Activated T-cell treated with anti-CD3 and anti-CD28 coated beads, Interleukin-2, amount 50 U/mL, for 4 hours (primary cell): ENCODE measurements around the gene PDCD1. TPM values are rescaled to one million over a fixed set of nuclear protein-coding genes. Genes with fewer than 3 reads are reported as not detected.

Experiments used
- ATAC-seq, 2 donors: fragments of 200-7000 bp; cut with Tn5 transposase; one replicate each; pipeline ENCODE4 v1.10.0; 2021
- DNase-seq: peaks from one replicate; pipeline ENCODE4 v3.0.0-alpha.2; 2020
- H3K27me3 Mint-ChIP-seq: one replicate; pipeline ENCODE4 v1.8.0; 2021; ENCODE audit warnings: low read depth, mixed read lengths
- H3K36me3 Mint-ChIP-seq: one replicate; pipeline ENCODE4 v1.8.0; 2022; ENCODE audit warnings: mixed read lengths; ENCODE audit not compliant: insufficient read depth
- H3K4me1 Mint-ChIP-seq: one replicate; pipeline ENCODE4 v1.8.0; 2021; ENCODE audit warnings: low read depth, mixed read lengths
- H3K4me3 Mint-ChIP-seq: one replicate; pipeline ENCODE4 v1.8.0; 2021; ENCODE audit warnings: mild to moderate bottlenecking, moderate library complexity, mixed read lengths
- H3K9me3 Mint-ChIP-seq: one replicate; pipeline ENCODE4 v1.8.0; 2021; ENCODE audit warnings: mixed read lengths
- total RNA-seq, 3 donors: library from RNA; stranded (reverse); gene quantifications; one replicate each; pipeline ENCODE4 v1.2.1, GENCODE V29; 2021

Gene PDCD1
- total RNA-seq, 3 donors from 2014 or later = 60.5 to 102 (median 77.3) TPM

DNA sequence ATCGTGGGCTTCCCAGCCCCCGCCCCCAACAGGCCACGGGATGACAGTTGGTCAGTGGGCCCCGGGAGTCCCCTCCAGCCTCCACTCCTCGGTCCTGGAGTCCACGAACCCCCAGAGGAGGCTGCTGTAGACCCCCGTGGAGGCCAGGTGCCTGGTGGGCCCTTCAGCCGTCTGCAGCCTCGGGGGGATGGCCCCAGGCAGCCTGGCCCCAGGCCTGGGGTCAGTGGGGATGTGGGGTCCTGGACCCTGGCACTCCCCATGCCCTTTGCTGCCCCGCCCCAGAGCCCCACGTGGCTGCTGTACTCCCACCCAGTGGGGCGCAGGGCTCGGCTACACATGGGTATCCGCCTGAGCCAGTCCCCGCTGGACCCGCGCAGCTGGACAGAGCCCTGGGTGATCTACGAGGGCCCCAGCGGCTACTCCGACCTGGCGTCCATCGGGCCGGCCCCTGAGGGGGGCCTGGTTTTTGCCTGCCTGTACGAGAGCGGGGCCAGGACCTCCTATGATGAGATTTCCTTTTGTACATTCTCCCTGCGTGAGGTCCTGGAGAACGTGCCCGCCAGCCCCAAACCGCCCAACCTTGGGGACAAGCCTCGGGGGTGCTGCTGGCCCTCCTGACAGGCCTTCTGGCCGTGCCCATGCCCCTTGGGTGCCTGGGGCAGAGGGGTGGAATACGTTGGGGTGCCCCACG lies 42.1 kb downstream of the PDCD1 start:
- H3K9me3 Mint-ChIP-seq = no peaks in the 10 kb centered on the region
- DNase-seq (no peak), ATAC-seq (no peak)
- H3K27me3 Mint-ChIP-seq = peaks cover 2% of the 10 kb centered on the region
- no peak overlapping the region for H3K4me3 Mint-ChIP-seq
- peaks cover 7% of the 10 kb centered on the region for H3K4me1 Mint-ChIP-seq
- no peaks in the 10 kb centered on the region for H3K36me3 Mint-ChIP-seq

DNA sequence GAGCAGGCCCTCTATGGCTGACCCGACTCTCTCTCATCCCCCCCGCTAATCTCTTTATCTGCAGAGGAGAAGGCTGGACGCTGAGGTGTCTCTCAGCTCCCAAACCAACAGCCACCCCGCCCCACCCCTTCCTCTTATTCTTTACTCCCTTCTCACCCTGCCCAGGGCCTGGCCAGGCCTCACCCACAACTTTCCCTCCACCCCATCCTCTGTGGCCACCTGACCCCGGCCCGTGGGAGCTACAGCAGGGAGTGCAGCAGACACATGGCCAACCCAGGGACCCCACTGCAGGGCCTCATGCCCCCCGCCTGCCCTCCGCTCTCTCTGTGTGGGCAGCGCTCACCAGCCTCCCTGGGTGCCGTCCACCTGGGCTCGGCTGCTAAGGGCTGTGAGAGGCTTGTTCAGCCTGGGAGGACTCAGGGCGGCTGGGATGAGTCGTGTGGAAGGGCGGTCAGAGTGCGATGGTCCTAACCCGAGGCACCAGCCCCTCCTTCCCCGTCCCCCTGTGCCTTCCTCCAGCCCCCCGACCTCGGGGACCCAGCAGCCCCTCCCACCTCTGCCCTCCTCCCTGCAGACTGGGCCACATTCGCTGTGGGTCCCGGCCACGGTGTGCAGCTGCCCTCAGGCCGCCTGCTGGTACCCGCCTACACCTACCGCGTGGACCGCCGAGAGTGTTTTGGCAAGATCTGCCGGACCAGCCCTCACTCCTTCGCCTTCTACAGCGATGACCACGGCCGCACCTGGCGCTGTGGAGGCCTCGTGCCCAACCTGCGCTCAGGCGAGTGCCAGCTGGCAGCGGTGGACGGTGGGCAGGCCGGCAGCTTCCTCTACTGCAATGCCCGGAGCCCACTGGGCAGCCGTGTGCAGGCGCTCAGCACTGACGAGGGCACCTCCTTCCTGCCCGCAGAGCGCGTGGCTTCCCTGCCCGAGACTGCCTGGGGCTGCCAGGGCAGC lies 42.9 kb downstream of the PDCD1 start:
- peaks cover 2% of the 10 kb centered on the region for H3K27me3 Mint-ChIP-seq
- DNase-seq (no peak), ATAC-seq (no peak)
- no peak overlapping the region for H3K4me3 Mint-ChIP-seq
- no peaks in the 10 kb centered on the region for H3K36me3 Mint-ChIP-seq
- H3K9me3 Mint-ChIP-seq = no peaks in the 10 kb centered on the region
- peaks cover 7% of the 10 kb centered on the region for H3K4me1 Mint-ChIP-seq

DNA sequence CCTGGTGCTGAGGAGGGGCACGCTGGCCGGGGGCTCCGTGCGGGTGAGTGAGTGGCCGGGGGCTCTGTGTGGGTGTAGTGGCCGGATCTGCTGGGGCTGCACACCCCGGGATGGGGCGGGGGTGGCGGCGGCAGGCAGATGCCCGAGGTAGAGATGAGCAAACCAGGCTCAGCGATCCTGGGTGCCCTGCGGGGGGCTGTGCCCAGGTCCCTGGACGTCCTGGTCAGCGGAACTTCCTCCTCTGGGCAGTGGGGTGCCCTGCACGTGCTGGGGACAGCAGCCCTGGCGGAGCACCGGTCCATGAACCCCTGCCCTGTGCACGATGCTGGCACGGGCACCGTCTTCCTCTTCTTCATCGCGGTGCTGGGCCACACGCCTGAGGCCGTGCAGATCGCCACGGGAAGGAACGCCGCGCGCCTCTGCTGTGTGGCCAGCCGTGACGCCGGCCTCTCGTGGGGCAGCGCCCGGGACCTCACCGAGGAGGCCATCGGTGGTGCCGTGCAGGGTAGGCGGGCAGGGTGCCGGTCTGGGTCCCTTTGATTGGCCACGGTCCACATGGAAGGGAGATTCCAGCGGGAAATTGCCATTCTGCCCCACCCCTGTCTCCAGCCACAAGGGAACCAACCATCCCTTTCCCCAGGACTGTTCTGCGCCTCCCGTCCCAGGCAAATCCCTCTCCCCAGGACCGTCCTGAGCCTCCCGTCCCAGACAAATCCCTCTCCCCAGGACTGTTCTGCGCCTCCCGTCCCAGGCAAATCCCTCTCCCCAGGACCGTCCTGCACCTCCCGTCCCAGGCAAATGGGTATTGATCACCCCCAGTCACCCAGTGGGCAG lies 43.8 kb downstream of the PDCD1 start:
- no peak for DNase-seq
- ATAC-seq = no peak
- Mint-ChIP-seq H3K9me3 (no peaks in the 10 kb centered on the region), H3K4me3 (no peak overlapping the region), H3K4me1 (peaks cover 7% of the 10 kb centered on the region), H3K27me3 (peaks cover 2% of the 10 kb centered on the region), H3K36me3 (no peaks in the 10 kb centered on the region)

DNA sequence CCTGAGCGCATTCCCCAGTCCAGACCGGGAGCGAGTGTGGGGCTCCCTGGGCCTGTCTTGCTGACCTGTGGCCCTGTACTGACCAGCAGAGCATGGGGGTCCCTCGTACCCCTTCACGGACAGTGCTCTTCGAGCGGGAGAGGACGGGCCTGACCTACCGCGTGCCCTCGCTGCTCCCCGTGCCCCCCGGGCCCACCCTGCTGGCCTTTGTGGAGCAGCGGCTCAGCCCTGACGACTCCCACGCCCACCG lies 44.4 kb downstream of the PDCD1 start:
- H3K27me3 Mint-ChIP-seq = peaks cover 2% of the 10 kb centered on the region
- ATAC-seq = no peak
- H3K4me3 Mint-ChIP-seq = no peak overlapping the region
- H3K36me3 Mint-ChIP-seq = no peaks in the 10 kb centered on the region
- H3K9me3 Mint-ChIP-seq = no peaks in the 10 kb centered on the region
- DNase-seq = no peak
- peaks cover 7% of the 10 kb centered on the region for H3K4me1 Mint-ChIP-seq

DNA sequence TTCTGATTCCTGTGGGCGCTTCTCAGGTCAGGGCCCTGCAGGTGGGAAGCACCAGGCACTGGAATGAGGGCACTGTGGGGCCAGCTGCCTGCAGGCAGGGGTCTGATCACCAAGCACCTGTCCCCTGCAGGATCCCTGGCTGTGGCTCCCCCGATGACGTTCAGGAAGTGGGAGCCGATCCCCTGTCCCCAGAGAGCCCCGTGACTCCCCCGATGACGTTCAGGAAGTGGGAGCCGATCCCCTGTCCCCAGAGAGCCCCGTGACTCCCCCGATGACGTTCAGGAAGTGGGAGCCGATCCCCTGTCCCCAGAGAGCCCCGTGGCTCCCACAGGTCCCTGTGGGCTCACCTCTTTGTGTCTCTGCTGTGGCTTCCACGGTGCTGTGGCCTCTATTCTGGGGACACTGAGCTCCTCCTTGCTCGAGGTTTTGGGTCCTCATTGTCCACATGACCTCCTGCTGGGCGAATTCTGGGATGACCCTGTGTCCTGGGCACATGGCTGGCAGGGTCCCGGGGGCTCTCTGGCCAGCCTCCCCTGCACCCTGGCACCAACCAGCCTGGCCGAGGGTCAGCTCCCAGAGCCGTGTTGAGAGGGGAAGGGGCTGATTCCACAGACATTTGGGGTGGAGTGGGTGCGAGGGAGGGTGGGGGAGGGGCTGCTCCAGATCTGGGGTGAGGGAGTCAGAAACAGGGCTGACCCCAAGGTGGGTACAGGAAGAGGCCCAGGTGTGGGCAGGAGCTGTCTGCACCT lies 44.9 kb downstream of the PDCD1 start:
- no peak overlapping the region for H3K4me3 Mint-ChIP-seq
- H3K4me1 Mint-ChIP-seq = peaks cover 7% of the 10 kb centered on the region
- H3K9me3 Mint-ChIP-seq = no peaks in the 10 kb centered on the region
- DNase-seq = no peak
- ATAC-seq = peak in 1 of 2 donors; percentile 30
- H3K36me3 Mint-ChIP-seq = no peaks in the 10 kb centered on the region
- peaks cover 2% of the 10 kb centered on the region for H3K27me3 Mint-ChIP-seq

DNA sequence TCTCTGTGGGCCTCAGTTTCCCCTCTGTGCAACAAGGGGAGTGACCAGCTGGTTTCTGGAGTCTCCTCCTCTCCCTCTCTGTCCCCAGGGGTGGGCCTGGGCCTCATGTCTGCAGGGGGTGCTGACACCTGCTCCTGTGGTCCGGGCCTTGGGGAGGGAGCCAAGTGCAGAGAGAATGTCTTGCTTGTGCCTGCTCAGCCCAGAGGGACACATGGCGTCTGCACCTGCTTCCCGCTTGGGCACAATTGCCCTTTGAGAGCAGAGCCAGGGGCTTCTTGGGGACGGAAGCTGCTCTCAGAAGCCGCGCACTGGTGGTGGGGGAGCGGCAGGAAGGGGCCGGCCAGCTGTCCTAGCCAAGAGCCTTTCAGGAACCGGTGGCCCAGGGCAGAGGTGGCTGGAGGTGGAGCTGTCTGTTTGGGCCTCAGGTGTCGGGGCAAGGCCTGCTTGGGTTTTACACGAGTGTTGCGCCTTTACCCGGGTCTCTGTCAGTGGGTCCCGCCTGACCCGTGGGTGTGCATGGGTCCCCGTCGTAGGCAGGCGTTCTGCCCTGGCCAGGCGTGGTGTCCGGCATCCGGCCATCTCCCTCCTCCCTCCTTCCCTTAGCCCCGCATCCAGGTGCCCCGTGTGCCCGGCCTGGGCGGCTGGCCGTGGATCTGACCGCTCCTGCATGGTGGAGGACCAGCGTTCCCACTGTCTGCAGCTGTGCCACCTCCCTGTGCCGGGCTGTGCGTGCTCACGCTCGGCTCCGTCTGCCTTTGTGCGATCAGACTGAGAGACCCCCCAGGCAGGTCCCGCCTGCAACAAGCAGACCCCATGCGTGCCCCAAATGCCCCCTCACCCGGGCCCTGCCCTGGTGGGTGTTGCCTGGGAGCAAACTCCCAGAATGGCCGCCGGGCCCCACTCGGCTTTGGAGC lies 45.7 kb downstream of the PDCD1 start:
- Mint-ChIP-seq H3K27me3 (peaks cover 8% of the 10 kb centered on the region), H3K9me3 (no peaks in the 10 kb centered on the region), H3K4me3 (no peak overlapping the region), H3K4me1 (peaks cover 7% of the 10 kb centered on the region), H3K36me3 (no peaks in the 10 kb centered on the region)
- DNase-seq = no peak
- ATAC-seq = no peak

DNA sequence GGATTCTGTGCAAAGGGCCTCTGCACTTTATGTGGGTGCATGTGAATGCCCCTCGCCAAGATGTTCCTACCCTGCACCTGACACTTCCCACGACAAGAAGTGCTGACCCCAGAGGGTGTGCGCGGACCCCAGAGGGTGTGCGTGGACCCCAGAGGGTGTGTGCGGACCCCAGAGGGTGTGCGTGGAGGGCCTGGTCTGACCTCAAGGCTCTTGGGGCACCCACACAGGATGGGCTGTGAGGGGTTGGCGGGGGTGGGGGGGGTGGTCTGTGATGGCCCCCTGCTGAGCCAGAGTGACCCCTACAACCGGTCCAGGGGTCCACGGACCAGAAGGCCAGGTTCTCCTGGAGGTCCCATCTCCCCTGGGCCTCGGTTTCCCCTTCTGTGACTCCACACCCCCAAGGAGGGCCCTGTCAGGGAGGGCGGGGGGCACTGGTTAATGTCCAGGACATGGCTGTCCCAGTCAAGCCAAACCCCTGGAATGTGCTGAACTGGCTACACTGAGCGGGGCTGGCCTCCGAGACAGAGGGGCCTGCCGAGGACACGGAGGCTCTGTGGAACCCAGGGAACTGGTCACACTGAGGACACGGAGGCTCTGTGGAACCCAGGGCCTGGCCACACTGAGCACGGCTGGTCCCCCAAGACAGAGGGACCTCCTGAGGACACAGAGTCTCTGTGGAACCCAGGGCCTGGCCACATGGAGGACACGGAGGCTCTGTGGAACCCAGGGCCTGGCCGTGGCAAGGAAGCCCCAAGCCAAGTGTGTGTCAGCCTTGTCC lies 46.6 kb downstream of the PDCD1 start:
- H3K27me3 Mint-ChIP-seq = peaks cover 8% of the 10 kb centered on the region
- no peaks in the 10 kb centered on the region for H3K36me3 Mint-ChIP-seq
- H3K4me1 Mint-ChIP-seq = peaks cover 2% of the 10 kb centered on the region
- H3K4me3 Mint-ChIP-seq = no peak overlapping the region
- no peaks in the 10 kb centered on the region for H3K9me3 Mint-ChIP-seq
- no peak for DNase-seq
- ATAC-seq = no peak

DNA sequence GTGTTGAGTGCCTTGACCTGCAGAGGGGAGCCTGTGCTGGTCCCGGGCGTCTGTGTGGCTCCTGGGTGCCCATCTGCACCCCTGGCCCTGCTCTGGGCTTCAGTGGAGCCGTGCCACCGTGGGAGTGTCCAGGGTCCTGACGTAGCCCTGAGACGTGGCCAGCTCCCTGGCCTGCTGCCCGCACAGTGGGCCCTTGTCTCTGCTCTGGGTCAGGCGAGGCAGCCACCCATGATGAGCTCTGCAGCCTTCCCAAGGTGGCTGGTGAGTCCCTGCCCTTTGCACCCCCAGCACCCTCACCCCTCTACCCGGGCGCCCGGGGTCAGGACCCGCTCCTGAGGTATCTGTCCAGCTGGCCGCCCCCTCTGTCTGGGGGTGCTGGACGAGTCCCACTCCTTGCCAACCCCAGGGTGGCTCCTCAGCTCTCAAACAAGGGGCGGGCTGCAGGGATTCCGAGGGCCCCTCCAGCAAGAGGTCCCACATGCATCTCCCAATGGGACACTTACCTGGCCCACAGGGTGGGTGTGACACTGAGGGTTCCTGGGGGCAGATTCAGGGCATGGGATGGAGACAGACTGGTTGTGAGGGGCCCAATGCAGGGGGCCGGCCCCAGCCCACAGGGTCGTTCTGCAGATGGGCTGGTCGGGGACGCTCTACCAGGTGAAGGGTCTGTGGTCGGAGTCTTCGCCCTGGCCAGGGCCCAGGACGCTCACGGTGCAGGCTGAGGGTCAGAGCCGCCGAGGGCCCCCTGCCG lies 47.3 kb downstream of the PDCD1 start:
- H3K4me3 Mint-ChIP-seq = no peak overlapping the region
- H3K9me3 Mint-ChIP-seq = no peaks in the 10 kb centered on the region
- no peak for ATAC-seq
- peaks cover 2% of the 10 kb centered on the region for H3K4me1 Mint-ChIP-seq
- peaks cover 8% of the 10 kb centered on the region for H3K27me3 Mint-ChIP-seq
- no peak for DNase-seq
- no peaks in the 10 kb centered on the region for H3K36me3 Mint-ChIP-seq

DNA sequence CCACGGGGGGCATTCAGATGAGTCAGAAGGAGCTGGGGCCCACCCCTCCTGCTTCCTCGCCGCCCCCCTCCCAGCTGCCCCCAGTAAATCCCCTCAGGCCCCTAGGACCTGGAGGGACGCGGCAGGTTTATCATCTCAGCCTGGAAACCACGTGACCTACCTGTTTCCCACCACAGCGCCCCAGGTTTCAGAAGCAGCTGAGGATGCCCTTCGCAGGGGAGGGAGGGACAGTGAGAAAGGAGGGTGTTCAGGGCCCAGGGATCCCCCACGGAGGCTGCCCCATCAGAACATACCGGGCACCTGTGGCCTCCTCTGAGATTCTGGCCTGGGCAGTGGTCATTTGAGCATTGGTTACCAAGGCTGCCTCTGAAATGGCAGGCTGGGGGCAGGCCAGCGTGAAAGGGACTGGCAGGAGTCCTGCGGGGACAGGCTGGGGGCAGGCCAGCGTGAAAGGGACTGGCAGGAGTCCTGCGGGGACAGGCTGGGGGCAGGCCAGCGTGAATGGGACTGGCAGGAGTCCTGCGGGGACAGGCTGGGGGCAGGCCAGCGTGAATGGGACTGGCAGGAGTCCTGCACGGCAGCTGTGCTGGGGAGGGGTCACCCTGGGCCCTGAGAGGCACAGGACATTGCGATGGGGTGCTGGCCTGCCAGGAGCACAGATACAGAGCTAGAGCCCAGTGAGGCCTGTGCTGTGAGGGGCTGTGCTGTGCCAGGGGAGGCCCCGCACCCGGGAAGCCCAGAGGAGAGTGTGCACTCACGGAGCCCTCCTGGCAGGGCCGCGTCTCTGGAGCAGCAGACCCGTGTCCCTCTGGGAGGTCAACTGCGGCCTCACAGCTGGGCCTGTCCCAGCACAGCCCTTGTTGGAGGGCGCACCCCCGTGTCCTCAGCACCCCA lies 48.1 kb downstream of the PDCD1 start:
- peaks cover 8% of the 10 kb centered on the region for H3K27me3 Mint-ChIP-seq
- DNase-seq (no peak), ATAC-seq (no peak)
- H3K36me3 Mint-ChIP-seq = no peaks in the 10 kb centered on the region
- peaks cover 2% of the 10 kb centered on the region for H3K4me1 Mint-ChIP-seq
- no peaks in the 10 kb centered on the region for H3K9me3 Mint-ChIP-seq
- no peak overlapping the region for H3K4me3 Mint-ChIP-seq

DNA sequence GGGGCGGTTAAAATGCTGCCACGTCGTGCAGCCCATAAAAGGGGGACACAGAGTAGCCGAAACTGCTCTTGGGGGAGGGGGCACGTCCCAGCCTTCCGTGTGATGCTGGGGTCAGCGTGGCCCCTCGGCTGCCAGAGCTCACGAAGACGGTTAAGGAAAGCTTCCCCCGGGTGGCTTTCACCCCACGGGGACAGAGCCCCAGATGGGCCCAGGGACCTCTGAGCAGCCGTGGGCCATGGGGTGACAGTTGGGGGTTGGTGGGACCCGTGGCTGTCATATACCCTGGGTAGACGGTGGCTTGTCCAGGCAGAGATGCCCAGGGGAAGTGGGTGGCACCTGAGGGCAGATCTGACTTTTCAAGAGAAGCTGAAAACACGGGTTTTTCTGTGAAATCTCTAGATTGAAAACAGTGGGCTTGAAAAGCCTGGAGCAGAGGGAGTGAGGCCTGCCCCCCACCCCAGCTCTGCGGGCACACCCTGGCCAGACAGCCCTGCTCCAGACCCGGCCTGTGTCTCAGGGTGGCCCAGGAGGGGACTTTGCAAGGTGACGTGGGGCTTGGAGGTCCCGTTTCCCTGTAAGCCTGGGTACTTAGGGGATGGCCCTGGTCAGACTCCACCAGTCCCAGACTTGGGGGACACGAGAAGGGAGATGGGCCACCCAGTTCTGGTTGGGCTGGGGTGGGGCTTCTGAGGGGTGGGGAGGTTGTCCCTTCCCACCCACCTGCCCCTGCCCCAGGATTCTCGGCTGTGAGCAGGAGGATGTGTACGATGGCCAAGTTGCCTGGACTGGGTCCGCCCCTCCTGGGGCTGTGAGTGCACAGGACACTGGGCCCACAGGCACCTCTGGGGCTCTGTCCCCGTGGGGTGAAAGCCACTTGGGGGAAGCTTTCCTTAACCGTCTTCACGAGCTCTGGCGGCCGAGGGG lies 49.0 kb downstream of the PDCD1 start:
- H3K27me3 Mint-ChIP-seq = peaks cover 8% of the 10 kb centered on the region
- H3K36me3 Mint-ChIP-seq = no peaks in the 10 kb centered on the region
- no peak overlapping the region for H3K4me3 Mint-ChIP-seq
- H3K9me3 Mint-ChIP-seq = no peaks in the 10 kb centered on the region
- no peak for ATAC-seq
- peaks cover 4% of the 10 kb centered on the region for H3K4me1 Mint-ChIP-seq
- DNase-seq = no peak
